Endothelial cell of umbilical vein (primary cell): ENCODE results near the gene GRID1. TPM values are rescaled to one million over a fixed set of nuclear protein-coding genes. Genes with fewer than 3 reads are reported as not detected.

Source experiments
- BruUV-seq: library from RNA; stranded (reverse); fragments of 400-500 nt; replicated peaks from 2 replicates; lab custom pipeline; 2021; lab: Mats Ljungman, UMichigan
- CTCF ChIA-PET: fragments of 300-600, 350-600 bp; sonication (Branson Sonifier 250); formaldehyde crosslinking; loops from one replicate; lab custom pipeline; 2021; ENCODE audit warnings: antibody characterized with exemption, inconsistent platforms; lab: Charles Lee
- POLR2A ChIA-PET: fragments of 300-600, 350-600 bp; sonication (Branson Sonifier 250); formaldehyde crosslinking; loops from one replicate; lab custom pipeline; 2021; ENCODE audit warnings: antibody characterized with exemption, inconsistent platforms; lab: Charles Lee
- DNase-seq: peaks from one replicate; pipeline ENCODE4 v3.0.0-alpha.2; 2011; ENCODE audit warnings: low read depth, low spot score
- FAIRE-seq: peaks from 2 replicates; lab custom pipeline; 2011; peaks lifted over from hg19 to GRCh38; lab: Jason Lieb, UNC
- H2AFZ ChIP-seq: 2 replicates; pipeline ENCODE4 v1.6.0; 2012; ENCODE audit warnings: low read depth, low read length, control low read depth, inconsistent platforms
- H3K27ac ChIP-seq: 2 replicates; pipeline ENCODE4 v1.5.1; 2011; ENCODE audit warnings: low read depth, mild to moderate bottlenecking, control low read depth, low read length, moderate library complexity; ENCODE audit not compliant: insufficient read depth
- H3K27me3 ChIP-seq, 2 experiments: 2 replicates each; pipeline versions ENCODE4 v1.6.0 to v1.6.1; 2011; ENCODE audit warnings: low read length in 2 of 2, mixed read lengths in 1 of 2; ENCODE audit not compliant: control insufficient read depth in 2 of 2, insufficient read depth in 2 of 2
- H3K36me3 ChIP-seq, 2 experiments: 2 replicates in 1 of 2; 3 replicates in 1 of 2; pipeline ENCODE4 v1.5.1; 2011; ENCODE audit warnings: low read length in 2 of 2, mild to moderate bottlenecking in 1 of 2, moderate library complexity in 1 of 2; ENCODE audit not compliant: control insufficient read depth in 2 of 2, insufficient read depth in 2 of 2; ENCODE audit errors: extremely low read depth in 1 of 2
- H3K4me1 ChIP-seq: 3 replicates; pipeline ENCODE4 v1.5.1; 2011; ENCODE audit warnings: mild to moderate bottlenecking, low read length; ENCODE audit not compliant: control insufficient read depth, insufficient read depth; ENCODE audit errors: extremely low read depth
- H3K4me2 ChIP-seq: 2 replicates; pipeline ENCODE4 v1.6.1; 2011; ENCODE audit warnings: low read length, control low read depth, mixed read lengths; ENCODE audit not compliant: insufficient read depth
- H3K4me3 ChIP-seq, 3 experiments: fragments of 200-600 bp in 1 of 3; sonication (generic), shearing (Covaris generic) in 1 of 3; replicated peaks in 1 of 3; 2 replicates each; pipeline ENCODE4 v1.5.1; 2011 to 2016; ENCODE audit warnings: control low read depth in 3 of 3, low read length in 3 of 3, mild to moderate bottlenecking in 2 of 3, inconsistent platforms in 1 of 3, low read depth in 1 of 3, moderate library complexity in 1 of 3; ENCODE audit not compliant: insufficient read depth in 1 of 3
- H3K79me2 ChIP-seq: 2 replicates; pipeline ENCODE4 v1.6.0; 2012; ENCODE audit warnings: low read length, inconsistent platforms; ENCODE audit not compliant: control insufficient read depth, insufficient read depth
- H3K9ac ChIP-seq: replicated peaks from 2 replicates; pipeline ENCODE3; 2011; ENCODE audit warnings: low read length, control low read depth; ENCODE audit not compliant: insufficient read depth; ENCODE audit errors: extremely low read depth
- H3K9me1 ChIP-seq: replicated peaks from 3 replicates; pipeline ENCODE4 v1.6.0; 2011; ENCODE audit warnings: mild to moderate bottlenecking, low read length; ENCODE audit not compliant: control insufficient read depth, insufficient read depth; ENCODE audit errors: extremely low read depth
- H3K9me3 ChIP-seq: replicated peaks from 2 replicates; pipeline ENCODE4 v1.5.1; 2012; ENCODE audit warnings: low read length, inconsistent platforms; ENCODE audit not compliant: control insufficient read depth, insufficient read depth
- H4K20me1 ChIP-seq: replicated peaks from 2 replicates; pipeline ENCODE3; 2011; ENCODE audit warnings: mild to moderate bottlenecking, low read length; ENCODE audit not compliant: control insufficient read depth, insufficient read depth; ENCODE audit errors: extremely low read depth
- CTCF ChIP-seq, 2 donors: IDR thresholded peaks; 1 replicate in 1 of 2; 2 replicates in 1 of 2; pipeline ENCODE4 v1.5.1; 2011; ENCODE audit warnings: low read length in 2 of 2, mild to moderate bottlenecking in 2 of 2, moderate library complexity in 2 of 2, control low read depth in 1 of 2, inconsistent platforms in 1 of 2, low read depth in 1 of 2; ENCODE audit not compliant: insufficient read depth in 1 of 2; ENCODE audit errors: extremely low read depth in 1 of 2
- EZH2 ChIP-seq: IDR thresholded peaks from 2 replicates; pipeline ENCODE4 v1.6.1; 2012; ENCODE audit warnings: borderline replicate concordance, low read depth, mild to moderate bottlenecking, moderate library complexity, low read length, inconsistent platforms; ENCODE audit not compliant: severe bottlenecking
- FOS ChIP-seq: IDR thresholded peaks from 2 replicates; pipeline ENCODE4 v1.6.1; 2011; ENCODE audit warnings: mild to moderate bottlenecking, low read length, moderate library complexity, borderline replicate concordance; ENCODE audit not compliant: insufficient read depth
- GATA2 ChIP-seq: IDR thresholded peaks from 2 replicates; pipeline ENCODE4 v1.7.0; 2011; ENCODE audit warnings: low read depth, mild to moderate bottlenecking, moderate library complexity, mixed read lengths, low read length; ENCODE audit not compliant: insufficient read length, insufficient read depth
- JUN ChIP-seq: IDR thresholded peaks from 2 replicates; pipeline ENCODE4 v1.6.1; 2011; ENCODE audit warnings: borderline replicate concordance, low read depth; ENCODE audit not compliant: insufficient read length, insufficient read depth
- MAX ChIP-seq: IDR thresholded peaks from 2 replicates; pipeline ENCODE4 v1.6.1; 2011; ENCODE audit not compliant: insufficient read depth, insufficient read length
- MYC ChIP-seq: IDR thresholded peaks from one replicate; pipeline ENCODE4 v1.6.1; 2011; ENCODE audit warnings: mild to moderate bottlenecking, low read depth, low read length
- POLR2A ChIP-seq: IDR thresholded peaks from 2 replicates; pipeline ENCODE4 v1.6.1; 2012; ENCODE audit warnings: low read depth, mild to moderate bottlenecking, control low read depth, low read length
- POLR2AphosphoS5 ChIP-seq: IDR thresholded peaks from 2 replicates; pipeline ENCODE4 v1.6.1; 2012; ENCODE audit warnings: low read depth, mild to moderate bottlenecking, control low read depth, low read length, moderate library complexity; ENCODE audit not compliant: insufficient read depth
- dilution Hi-C: fragments of 300-500 bp; cut with MboI; formaldehyde crosslinking; loops from one replicate; pipeline ENCODE4 v1.15.0; 2019; ENCODE audit warnings: low sequenced_read_pairs; ENCODE audit not compliant: extremely low pct_ligation_motif_present
- intact Hi-C: fragments of 100-400 bp; cut with micrococcal nuclease; formaldehyde crosslinking; loops from one replicate; pipeline ENCODE4 v1.10.0; 2022
- polyA plus RNA-seq, 4 experiments: library from polyadenylated mRNA; depleted of rRNA in 3 of 4; stranded (reverse) in 3 of 4; unstranded in 1 of 4; fragments of >200 nt; gene quantifications; 2 replicates each; pipeline versions ENCODE4 v1.2.1 to v1.2.3, GENCODE V29; 2011 to 2012; ENCODE audit warnings: missing spikeins in 1 of 4
- total RNA-seq: library from RNA; stranded (reverse); gene quantifications from 2 replicates; pipeline ENCODE4 v1.2.3, GENCODE V29; 2021

GRID1 gene
- total and polyA plus RNA-seq, 2 donors (not counting 3 experiments of a cell fraction or from before 2014, with no cell fraction given): not detected

- Histone ChIP-seq H3K36me3 (no peaks in the 10 kb centered on the region), H3K9me1 (no peaks in the 10 kb centered on the region), H3K4me3 (no peak overlapping the region), H3K79me2 (no peaks in the 10 kb centered on the region), H4K20me1 (no peaks in the 10 kb centered on the region), H3K9me3 (no peaks in the 10 kb centered on the region), H3K4me2 (no peak overlapping the region), H3K27me3 (no peaks in the 10 kb centered on the region), H3K27ac (no peak overlapping the region), H2AFZ (no peak overlapping the region), H3K4me1 (no peaks in the 10 kb centered on the region), H3K9ac (no peak overlapping the region)
- DNase-seq (no peak), FAIRE-seq (no peak)
- dilution Hi-C loops (no loop called here), intact Hi-C loops (no loop called here)
- TF ChIP-seq EZH2 (no peak), CTCF (IDR thresholded peaks at IDR 0.05; ENCODE audit: extremely low read depth in 1 of 2, insufficient read depth in 1 of 2, low read depth in 1 of 2, low read length in 2 of 2) (no peak), GATA2 (no peak), MYC (no peak), MAX (no peak), POLR2A (no peak), FOS (no peak), JUN (no peak), POLR2AphosphoS5 (no peak)
- BruUV-seq: no TSS peak
- ChIA-PET CTCF (no interaction called here), POLR2A (no interaction called here)
Measured at GRCh38 chr10:86025509-86025908, 341.1 kb downstream of the GRID1 start.
